GM23338 (cell line): ENCODE results near the gene BRINP2.

Experiments used
- CTCF ChIP-seq, 2 experiments: fragments of 200-600 bp in 1 of 2; sonication (generic) in 1 of 2; conservative IDR thresholded peaks; 2 replicates each; pipeline versions ENCODE4 v1.5.1 to v1.6.1; 2016 to 2017; ENCODE audit warnings: antibody characterized with exemption in 2 of 2, low read depth in 2 of 2, mild to moderate bottlenecking in 2 of 2, moderate library complexity in 1 of 2
- EZH2 ChIP-seq: fragments of 200-600 bp; sonication (generic); IDR thresholded peaks from one replicate; pipeline ENCODE4 v1.8.0; 2017; ENCODE audit warnings: antibody characterized with exemption, mild to moderate bottlenecking, low read depth; ENCODE audit not compliant: unreplicated experiment
- EZH2phosphoT487 ChIP-seq: fragments of 200-600 bp; sonication (generic); IDR thresholded peaks from one replicate; pipeline ENCODE4 v1.8.1; 2018; ENCODE audit warnings: antibody characterized with exemption; ENCODE audit not compliant: unreplicated experiment
- POLR2AphosphoS5 ChIP-seq: IDR thresholded peaks from 2 replicates; pipeline ENCODE4 v1.6.1; 2016; ENCODE audit warnings: antibody characterized with exemption, low read depth
- ZNF114 ChIP-seq: fragments of 250-450 bp; sonication (Bioruptor Pico); IDR thresholded peaks from 2 replicates; pipeline ENCODE4 v1.5.0; 2020; ENCODE audit warnings: mild to moderate bottlenecking, moderate library complexity
- TF ChIP-seq, protein P1 (sequence below): IDR thresholded peaks from one replicate; pipeline ENCODE4 v1.6.1; 2018; ENCODE audit warnings: antibody characterized with exemption; ENCODE audit not compliant: unreplicated experiment

DNA sequence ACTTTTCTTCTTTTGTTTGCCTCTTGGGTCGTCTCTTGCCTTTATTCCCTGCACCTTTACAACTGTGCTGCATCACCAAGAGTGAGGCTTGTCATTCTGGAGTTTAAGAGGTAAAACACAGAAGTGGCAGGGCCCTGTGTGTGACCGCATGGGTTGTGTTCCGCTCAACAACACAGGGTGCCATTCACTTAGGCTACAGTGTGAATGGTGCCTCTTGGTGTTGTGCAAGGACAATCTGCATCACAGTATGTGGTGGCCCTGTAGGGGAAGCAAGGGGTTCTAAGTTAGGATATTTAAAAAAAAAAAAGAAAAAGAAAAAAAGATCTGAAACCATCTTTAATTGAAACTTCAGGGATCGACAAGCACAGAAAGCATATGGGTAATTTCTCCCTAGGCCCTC lies 38.2 kb downstream of the BRINP2 start:
- TF ChIP-seq CTCF (conservative IDR thresholded peaks at IDR 0.05; ENCODE audit: low read depth in 2 of 2), result no peak
- no peak for TF ChIP-seq POLR2AphosphoS5
- no peak for TF ChIP-seq EZH2
- TF ChIP-seq EZH2phosphoT487, result no peak
- TF ChIP-seq ZNF114, result no peak
- TF ChIP-seq, protein P1, sequence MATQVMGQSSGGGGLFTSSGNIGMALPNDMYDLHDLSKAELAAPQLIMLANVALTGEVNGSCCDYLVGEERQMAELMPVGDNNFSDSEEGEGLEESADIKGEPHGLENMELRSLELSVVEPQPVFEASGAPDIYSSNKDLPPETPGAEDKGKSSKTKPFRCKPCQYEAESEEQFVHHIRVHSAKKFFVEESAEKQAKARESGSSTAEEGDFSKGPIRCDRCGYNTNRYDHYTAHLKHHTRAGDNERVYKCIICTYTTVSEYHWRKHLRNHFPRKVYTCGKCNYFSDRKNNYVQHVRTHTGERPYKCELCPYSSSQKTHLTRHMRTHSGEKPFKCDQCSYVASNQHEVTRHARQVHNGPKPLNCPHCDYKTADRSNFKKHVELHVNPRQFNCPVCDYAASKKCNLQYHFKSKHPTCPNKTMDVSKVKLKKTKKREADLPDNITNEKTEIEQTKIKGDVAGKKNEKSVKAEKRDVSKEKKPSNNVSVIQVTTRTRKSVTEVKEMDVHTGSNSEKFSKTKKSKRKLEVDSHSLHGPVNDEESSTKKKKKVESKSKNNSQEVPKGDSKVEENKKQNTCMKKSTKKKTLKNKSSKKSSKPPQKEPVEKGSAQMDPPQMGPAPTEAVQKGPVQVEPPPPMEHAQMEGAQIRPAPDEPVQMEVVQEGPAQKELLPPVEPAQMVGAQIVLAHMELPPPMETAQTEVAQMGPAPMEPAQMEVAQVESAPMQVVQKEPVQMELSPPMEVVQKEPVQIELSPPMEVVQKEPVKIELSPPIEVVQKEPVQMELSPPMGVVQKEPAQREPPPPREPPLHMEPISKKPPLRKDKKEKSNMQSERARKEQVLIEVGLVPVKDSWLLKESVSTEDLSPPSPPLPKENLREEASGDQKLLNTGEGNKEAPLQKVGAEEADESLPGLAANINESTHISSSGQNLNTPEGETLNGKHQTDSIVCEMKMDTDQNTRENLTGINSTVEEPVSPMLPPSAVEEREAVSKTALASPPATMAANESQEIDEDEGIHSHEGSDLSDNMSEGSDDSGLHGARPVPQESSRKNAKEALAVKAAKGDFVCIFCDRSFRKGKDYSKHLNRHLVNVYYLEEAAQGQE, result no peak
